ENCODE data around the gene LRFN2.

- no peak for TF ChIP-seq ARNT (IDR thresholded peaks at IDR 0.05)
- TF ChIP-seq SUZ12 (IDR thresholded peaks at IDR 0.05) = no peak
- no peak for TF ChIP-seq TARDBP (IDR thresholded peaks at IDR 0.05)
- no peak for TF ChIP-seq ELF4 (IDR thresholded peaks at IDR 0.05)
- no peak for TF ChIP-seq SP1 (IDR thresholded peaks at IDR 0.05)
- TF ChIP-seq BHLHE40 (IDR thresholded peaks at IDR 0.05; ENCODE audit: borderline replicate concordance) = no peak
- TF ChIP-seq ZNF384 (IDR thresholded peaks at IDR 0.05) = no peak
- no peak for TF ChIP-seq HDGF (IDR thresholded peaks at IDR 0.05; ENCODE audit: borderline replicate concordance)
- TF ChIP-seq FOXA1 (IDR thresholded peaks at IDR 0.05) = no peak
- TF ChIP-seq CTBP1 (IDR thresholded peaks at IDR 0.05; ENCODE audit: borderline replicate concordance) = no peak
Measured at GRCh38 chr6:40419377-40419776, 167.8 kb downstream of the LRFN2 start.
